G401.6 (cell line): Measurements from ENCODE around the gene CORO6.
A peak's percentile ranks its signal among the peaks of the same experiment; 100 is the strongest.

Source experiments
- FAIRE-seq: peaks from 2 replicates; lab custom pipeline; 2012; peaks lifted over from hg19 to GRCh38; lab: Jason Lieb, UNC

The CORO6 gene

DNA sequence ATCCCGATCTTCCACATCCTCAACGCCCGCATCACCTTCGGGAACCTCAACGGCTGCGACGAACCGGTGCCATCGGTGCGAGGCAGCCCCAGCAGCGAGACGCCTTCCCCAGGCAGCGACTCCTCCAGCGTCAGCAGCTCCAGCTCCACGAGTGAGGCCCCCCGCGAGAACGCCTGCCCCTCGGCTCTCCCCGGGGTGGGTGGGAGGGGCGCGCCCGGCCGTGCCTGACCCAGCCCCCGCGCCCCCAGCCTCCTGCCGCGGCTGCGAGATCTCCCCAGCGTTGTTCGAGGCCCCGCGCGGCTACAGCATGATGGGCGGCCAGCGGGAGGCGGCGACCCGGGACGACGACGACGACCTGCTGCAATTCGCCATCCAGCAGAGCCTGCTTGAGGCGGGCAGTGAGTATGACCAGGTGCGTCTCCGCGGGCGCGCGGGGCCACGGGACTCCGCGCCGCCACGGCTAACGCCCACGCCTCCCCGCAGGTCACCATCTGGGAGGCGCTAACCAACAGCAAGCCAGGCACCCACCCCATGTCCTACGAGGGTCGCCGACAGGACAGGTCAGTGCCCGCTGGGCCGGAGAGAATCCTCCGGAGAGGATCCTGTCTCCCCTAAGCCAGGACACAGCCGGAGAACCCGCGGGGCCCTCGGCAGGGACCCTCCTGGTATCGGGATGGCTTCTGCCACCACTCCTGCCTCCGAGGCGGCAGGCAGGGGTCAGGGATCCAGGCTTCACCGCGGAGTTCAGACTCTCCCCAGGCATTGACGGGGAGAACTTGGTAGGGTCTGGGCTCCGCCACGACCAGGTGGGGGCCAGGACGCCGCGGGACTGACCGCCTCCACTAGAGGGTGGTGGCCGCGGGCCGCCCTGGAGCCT is 10.1 kb downstream of the CORO6 start:
- FAIRE-seq, result no peak

DNA sequence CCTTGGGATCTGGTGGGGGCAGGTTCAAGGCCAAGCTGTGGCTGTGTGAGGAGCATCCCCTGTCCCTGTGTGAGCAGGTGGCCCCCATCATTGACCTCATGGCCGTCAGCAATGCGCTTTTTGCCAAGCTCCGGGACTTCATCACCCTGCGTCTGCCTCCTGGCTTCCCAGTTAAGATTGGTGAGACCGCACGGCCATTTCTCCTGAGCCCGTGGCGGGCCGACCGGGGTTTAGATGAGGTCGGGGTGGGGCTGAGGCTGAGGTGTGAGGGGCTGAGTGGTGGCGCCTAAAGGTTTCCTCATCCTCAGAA is 10.7 kb downstream of the CORO6 start:
- FAIRE-seq, result no peak

DNA sequence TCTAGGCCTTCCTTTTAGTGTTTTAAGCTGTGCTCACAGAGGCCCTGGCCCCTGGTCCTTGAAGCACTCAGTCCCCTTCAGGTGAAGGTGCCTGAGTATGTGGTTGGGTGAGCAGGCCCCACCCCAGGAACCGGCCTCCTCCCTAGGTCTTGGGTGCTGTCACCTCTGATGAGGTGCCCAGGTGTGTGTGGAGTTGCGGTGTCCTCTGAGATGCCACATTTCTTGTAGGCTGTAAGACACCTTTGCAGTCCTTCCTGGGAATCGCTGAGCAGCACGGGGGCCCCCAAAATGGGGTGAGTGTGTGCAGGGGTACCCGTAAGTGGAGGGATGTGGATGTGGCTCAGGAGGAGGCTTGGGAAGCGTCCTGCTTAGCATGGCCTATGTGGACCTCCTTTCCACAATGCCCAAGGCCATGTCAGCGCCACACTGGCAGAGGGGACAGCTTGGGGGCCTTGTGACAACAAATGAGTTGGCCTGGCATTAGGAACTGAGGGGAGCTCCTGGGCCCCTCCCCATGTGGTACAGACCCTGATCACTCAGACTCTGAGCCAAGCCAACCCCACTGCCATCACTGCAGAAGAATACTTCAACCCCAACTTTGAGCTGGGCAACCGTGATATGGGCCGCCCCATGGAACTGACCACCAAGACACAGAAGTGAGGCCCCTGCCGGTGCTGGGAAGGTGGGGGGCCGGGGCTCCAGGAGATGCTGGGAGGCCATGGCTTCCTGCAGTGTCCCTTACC is 11.2 kb downstream of the CORO6 start:
- no peak for FAIRE-seq

DNA sequence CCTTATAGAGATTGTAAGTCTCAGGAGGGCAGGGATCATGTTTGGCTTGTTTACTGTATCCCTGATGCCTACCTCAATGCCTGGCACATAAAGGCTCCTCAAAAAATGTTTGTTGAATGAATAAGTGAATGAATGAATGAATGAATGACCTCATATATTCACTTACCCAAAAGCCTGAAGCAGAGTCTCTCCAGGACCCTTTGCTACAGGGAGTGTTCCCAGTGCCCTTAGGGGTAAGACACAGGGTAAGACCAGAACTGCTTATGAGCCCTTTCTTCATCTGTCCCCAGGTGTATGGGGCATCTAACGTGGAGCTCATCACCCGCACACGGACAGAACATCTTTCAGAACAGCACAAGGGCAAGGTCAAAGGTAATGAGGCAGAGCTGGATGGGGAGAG is 12.3 kb downstream of the CORO6 start:
- no peak for FAIRE-seq

DNA sequence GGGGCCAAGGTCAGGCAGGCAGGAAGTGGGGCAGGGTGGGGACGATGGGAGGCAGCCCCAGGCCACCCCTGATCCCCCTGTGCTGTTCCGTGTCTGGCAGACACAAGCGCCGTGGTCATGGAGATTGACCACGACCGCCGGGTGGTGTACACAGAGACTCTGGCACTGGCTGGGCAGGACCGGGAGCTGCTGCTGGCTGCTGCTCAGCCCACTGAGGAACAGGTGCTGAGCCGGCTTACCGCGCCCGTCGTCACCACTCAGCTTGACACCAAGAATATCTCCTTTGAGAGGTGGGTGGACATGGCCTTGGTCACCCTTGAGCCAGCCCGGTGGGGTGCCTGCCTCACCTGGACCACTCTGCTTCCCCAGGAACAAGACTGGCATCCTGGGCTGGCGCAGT is 13.7 kb downstream of the CORO6 start:
- no peak for FAIRE-seq

DNA sequence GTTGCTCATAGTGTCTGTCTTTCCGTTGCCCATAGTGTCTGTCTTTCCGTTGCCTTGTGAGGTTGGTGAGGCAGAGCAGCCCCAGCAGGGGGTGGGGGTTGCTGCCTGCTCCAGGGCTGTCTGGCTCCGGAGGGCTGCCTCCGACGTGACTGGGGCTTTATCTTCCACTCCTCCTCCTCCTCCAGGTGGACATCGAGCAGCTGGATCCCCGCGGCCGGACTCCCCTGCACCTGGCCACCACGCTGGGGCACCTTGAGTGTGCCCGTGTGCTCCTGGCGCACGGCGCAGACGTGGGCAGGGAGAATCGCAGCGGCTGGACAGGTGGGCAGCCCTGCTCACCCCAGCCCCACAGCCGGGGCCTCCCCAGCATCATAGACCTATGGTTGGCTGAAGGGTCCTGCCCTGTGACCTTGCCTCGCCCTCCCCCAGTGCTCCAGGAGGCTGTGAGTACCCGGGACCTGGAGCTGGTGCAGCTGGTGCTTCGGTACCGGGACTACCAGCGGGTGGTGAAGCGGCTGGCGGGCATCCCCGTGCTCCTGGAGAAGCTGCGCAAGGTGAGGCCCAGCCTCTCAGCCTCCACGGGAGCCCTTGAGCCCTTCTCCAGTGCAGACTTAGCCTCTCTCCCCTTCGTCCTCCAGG is 15.0 kb downstream of the CORO6 start:
- no peak for FAIRE-seq

DNA sequence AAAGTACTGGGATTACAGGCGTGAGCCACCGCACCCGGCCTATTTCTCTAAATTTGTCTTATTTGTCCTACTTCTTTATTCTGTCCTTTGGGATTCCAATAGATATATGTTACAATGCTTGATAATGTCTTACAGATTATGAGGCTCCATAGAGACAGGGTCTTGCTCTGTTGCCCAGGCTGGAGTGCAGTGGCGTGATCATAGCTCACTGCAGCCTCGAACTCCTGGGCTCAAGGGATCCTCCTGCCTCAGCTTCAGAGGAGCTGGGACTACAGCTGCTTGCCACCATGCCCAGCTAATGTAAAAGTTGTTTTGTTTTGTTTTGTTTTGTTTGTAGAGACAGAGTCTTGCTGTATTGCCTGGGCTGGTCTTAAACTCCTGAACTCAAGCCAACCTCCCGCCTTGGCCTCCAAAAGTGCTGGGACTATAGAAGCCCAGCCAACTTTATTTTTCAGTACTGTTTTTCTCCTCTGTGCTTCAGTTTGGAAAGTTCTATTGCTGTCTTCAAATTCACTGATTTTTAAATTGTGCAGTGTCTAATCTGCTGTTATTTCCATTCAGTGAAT is 19.5 kb downstream of the CORO6 start:
- FAIRE-seq, result no peak

DNA sequence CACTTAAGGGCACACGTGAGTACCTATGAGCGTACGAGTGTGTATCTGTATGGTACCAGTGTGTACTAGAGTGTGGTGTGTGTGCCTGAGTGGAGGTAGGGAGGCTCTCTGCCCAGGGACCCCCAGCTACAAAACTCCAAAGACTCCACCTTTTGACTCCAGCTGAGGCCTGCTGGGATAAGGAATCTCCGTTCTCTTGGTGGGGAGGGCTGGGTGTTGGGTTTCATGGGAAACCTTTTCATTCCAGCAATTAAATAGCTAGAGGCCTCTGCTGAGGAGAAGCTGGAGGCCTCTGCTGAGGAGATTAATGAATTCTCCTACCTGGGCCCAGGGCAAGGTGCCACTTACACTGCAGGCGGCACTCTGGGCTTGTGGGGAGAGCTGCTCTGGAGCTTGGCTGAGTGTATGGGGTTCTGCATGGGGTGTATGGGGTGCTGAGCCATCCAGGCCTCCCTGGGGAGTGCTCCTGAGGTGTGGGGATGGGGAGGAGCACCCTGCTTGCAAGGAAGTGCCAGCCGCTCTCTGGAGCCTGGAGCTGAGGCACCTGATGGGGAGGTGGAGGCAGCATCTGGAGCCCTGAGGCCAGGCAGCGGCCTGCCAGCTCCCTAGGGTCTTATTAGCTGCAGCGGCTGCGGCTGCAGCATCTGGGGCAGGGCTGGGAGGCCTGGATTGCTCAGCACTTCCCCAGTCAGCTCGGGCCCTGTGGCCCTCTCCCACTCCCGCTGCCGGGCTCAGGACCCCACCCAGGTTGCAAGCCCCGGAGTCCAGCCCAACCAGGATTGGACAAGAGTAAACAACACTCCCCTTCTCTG is 25.1 kb downstream of the CORO6 start:
- FAIRE-seq, result no peak

DNA sequence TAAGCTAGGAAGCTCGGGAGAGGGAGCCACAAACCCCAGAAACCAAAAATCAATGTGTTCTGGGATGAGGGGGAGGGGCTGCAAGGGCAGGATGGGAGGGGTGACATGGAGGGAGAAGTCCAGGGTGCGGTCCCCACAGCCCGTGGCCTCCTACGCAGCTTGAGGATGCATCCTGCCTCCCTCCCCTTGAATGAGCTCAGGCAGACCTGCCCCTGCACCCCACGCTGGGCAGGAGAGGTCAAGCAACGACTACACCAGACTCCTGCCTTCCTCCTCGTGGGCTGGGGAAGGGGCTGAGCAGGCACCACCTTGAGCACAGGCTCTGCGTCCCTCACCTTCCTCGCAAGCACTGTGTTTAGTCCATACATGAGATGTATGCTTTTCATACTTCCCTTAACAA is 25.9 kb downstream of the CORO6 start:
- FAIRE-seq, result no peak

DNA sequence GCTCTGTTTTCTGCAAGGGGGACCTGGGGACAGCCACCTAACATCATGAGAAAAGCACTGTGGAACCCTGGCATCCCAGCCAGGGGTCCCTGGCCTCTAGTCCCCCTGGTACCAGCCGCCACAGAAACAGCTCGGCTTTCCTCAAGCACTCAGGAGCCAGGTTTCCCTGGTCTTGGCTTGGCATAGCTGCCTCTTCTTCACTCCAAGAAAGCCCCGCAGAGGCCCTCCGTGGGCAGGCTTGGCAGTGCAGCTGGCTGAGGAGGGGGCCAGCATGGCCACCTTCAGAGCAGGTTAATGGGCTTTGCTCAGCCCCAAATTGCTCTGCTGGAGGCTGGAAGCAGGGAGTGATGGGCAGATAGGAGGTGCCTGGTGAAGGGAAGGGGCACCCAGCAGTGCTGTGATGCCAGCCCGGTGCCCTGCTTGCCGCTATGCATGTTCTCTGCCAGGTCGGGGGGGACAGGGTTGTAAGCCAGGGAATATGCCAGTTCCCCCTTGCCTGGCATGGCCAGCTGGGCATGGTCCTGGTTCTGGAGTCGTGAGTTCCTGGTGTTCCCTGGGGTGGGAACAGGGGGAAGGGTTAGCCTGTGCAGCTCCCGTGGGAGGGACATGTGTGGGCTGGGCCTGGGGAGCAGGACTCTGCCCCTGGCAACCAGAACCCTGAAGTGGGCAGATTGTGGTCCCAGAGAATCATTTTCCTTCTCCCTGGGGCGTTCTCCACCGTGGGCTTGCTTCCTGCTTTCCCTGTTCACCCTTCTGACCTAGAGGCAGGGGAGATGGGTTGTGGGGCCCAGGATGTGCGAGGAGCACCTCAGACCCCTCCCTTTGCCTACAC is 26.6 kb downstream of the CORO6 start:
- no peak for FAIRE-seq

DNA sequence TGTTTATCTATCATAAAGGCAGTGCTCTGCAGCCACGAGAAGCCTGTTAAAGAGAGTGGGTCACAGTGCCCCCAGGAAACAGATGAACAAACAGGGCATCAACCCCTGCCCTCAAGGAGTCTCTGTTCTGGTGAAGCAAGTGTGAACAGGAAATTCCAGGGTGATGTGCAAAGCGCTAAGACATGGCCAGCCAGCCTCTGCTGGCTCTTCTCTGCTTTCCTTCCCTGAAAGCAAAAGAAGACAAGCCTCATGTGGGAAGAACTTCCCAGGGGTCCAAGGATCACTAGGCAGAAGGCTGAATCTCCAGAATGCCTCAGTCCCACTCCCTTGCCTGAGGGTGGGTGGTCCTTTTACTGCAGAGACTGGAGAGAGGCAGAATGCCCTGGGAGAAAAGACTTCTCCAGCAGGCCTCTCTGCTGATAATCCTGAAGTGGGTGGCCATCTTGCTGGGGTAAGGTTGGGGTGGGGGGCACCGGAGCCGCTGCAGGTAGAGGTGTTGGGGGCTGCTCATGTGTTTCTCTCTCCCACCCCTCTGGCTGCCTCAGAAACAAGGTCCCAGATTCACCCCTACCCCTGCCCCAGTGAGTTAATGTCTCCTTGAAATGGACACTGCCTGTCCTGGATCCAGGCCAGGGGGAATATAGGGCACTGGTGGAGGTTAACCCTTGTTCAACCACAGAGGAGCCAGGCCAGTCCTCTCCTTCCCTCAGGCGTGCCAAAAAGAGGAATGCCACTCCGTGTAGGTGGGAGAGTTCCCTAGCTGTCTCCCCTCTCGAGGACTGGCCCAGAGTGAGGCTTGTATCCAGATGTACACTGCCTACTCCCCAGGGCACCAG is 27.4 kb downstream of the CORO6 start:
- FAIRE-seq, result no peak

DNA sequence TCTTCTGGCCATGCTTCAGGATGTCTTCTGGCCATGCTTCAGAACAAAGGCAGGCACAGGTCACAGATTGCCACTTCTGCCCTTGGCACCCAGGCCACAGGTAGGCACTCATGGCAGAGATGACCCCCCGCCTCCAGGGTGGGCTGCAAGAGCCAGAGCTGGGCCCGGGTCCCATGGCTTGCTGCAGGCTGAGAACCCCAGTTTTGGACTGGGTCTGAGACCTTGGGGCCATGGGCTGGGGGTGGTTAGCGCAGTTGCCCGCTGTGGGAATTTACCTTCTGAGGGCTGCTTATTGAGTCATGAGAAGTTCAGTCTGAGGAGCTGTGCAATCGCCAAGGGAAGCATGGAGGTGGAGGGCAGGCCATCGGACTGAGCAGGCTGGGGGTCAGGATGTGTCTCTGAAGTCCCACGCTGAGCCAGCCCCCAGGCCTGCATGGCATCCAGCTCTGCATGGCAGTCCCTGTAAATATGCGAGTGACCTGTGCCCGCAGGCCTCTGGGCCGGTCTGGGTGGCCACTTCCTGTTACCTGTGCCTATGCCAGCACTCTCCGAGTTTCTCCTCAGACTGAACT is 28.1 kb downstream of the CORO6 start:
- FAIRE-seq, result no peak

DNA sequence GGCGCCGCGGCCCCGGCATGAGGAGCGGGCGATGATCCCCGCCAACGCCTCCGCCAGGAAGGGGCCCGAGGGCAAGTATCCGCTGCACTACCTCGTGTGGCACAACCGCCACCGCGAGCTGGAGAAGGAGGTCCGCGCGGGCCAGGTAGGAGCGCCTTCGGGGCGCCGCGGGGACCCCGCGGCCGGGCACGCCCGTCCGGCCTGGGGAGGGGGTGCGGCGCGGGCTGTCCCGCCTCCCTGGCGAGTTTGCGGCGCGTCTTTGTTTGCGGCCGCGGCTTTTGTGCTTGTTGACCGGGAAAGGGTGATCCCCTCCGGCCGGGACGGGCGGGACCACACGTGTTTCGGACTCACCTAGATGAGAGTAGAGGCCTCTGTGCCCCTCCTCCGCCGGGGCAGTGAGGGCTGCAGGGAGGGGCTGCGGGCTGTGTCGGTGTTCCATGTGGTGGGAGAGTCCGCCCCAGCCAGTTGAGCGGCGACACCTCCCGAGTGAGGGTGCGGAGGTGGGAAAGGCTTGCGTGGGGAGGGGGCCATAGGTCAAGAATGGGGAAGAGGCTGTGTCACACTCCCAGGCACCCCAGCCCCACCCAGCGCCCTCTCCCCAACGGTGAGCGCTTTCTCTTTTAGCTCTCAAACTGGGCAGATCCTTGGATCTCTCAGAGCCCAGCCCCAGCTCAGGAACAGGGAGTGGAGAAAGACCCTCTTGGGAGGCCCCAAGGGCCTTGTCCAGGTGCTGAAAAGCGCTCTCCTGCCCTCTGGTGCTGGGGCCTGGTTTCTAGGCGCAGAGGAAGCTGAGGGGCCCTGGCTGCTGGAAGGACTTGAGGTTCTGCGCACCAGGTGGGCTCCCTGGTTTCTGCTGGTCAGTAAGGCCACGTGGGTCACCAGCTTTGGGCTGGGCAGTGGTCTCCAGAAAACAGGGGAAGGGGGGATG is 28.9 kb downstream of the CORO6 start:
- no peak for FAIRE-seq

DNA sequence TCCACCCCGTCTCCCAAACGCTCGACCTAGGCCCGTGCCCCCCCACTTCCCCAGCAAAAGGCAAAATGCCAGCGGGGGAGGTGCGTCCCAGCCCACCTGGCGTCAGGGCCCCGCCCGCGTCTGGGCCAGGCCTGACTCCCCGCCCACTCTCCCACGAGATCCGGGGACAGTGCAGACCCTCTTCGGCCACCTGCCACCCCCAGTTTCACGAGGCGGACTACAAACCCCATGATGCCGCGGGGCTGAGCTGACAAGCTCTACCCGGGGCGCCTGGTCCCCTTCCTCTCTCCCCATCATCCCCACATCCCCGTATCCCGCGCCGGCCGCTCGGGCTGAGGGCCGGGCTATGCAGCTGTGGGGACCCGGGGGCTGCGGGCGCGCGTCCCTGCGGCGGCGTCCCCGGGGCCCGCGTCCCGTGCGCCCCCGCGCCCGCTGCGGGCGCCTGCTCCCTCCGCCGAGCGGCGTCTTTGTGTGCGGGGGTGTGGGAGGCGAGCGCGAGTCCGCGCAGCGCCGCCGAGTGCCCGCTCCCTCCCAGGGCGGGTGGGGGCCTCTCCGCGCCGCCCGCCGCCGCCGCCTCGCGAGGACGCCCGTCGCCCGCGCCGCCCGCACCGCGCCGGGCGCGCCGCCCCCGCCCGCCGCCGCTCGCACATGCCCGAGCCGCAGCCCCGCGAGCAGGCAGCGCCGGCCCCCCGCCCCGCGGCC is 29.7 kb downstream of the CORO6 start, which contains the start of gene ANKRD13B:
Gene ANKRD13B, plus strand, starts transcription at position 283 of the 702 bp plus-strand sequence. CDS start 490 bp downstream, outside the sequence.
- peak; percentile 19 for FAIRE-seq

DNA sequence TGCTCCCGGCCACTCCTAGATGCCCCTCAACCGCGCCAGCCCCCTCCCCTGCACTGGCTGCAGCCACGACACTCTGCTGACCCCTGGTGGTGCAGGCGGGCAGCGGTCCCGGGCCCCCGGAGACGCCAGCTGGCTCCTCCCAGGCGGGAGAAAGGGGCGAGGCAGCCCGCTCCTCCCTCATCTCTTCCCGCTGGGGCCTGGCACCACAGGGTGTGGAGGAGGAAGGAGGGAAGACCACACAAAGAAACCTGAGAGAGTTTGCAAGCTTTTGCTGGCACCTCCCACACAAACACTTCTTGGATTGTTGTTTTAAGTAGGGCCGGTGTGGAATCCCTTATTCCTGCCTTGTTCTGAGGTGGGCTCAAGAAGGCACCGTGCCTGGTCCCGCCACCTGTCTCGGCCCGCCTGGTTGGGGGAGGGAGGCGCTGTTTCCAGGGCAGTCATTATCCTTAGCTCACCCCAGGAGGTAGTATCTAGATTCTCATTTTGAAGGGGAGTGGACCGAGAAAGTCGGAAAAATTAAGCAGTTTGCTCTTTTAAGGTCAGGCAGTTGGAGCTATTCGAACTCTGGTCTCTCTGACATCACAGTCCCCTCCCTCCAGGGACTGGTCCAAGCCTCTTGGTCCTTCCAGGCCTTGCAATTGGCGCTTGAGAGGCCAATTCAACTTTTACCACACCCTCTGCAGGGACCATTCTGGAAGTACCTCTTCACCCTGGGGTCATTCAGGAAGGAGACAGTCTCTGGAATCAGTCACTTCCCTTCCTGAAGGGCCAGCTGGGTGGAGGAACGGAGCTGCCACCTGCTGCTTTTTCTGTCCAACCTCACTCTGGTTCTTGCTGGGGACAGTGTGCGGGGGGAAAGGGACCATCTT is 30.7 kb downstream of the CORO6 start:
- FAIRE-seq, result peak; percentile 97

DNA sequence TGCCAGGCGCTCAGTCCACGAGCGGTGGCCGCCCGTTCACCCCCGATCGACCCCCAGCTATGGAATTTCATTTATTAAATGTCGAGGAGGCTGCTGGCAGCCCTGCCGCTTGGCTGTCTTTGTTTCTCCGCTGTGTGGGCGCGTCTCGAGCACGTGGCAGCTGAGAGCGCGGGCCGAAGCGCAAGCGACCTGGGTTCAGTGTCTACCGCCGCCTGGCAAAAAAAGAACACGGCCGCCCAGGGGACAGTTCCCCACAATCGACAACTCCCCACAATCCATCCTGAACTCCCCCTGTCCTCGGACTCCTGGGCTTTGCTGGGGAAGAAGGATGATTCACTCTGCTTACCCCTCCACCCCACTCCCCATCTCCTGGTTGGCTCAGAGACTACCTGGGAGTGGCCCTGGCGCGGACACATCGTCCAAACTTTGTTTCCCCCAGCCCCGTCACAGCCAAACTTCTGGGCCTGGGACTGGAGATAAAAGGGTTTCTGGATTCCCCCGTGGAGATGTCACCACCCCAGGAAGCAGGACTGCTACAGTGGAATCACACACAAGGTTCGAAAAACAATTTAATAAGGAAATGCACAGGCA is 31.5 kb downstream of the CORO6 start:
- FAIRE-seq, result no peak
